GM21528 (cell line): ENCODE measurements around the gene LRRC7.
A peak's percentile ranks its signal among the peaks of the same experiment; 100 is the strongest.
"Not testable (repeated sequence)": the region's sequence is repeated elsewhere in the genome, so short reads cannot be mapped to it uniquely, and the experiment has no call there.

Experiments used
- ATAC-seq: cut with Tn5 transposase; IDR thresholded peaks from one replicate; pipeline ENCODE4 v1.9.1; 2021; ENCODE audit warnings: mild to moderate bottlenecking, moderate library complexity; ENCODE audit not compliant: unreplicated experiment, low FRiP score

LRRC7 gene

GRCh38 chr1:70024272-70024671 is 456.6 kb downstream of the LRRC7 start:
- no peak for ATAC-seq

- ATAC-seq, result no peak
Measured at GRCh38 chr1:70025052-70025451, 457.3 kb downstream of the LRRC7 start.

DNA sequence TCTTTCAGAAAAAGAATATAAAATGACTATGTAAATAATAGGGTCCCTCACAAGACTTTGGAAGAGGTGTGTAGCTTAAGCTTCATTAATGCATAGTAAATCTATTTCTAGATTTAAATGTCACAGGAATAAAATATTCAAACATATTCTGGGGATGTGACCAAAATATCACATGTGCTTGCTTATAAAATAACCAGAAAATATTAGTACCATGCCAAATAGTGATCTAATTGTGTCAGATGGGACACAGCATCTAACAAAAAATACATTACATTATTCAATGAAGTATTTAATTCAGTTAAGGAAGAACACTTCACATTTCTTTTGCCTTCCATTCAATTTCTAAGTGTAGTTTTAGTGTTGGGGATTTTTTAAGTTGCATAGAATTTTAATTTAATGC is 458.1 kb downstream of the LRRC7 start:
- no peak for ATAC-seq

GRCh38 chr1:70033266-70033873 is 465.6 kb downstream of the LRRC7 start:
- peak; percentile 61 for ATAC-seq

- ATAC-seq, result no peak
Measured at GRCh38 chr1:70033936-70034335, 466.2 kb downstream of the LRRC7 start.

DNA sequence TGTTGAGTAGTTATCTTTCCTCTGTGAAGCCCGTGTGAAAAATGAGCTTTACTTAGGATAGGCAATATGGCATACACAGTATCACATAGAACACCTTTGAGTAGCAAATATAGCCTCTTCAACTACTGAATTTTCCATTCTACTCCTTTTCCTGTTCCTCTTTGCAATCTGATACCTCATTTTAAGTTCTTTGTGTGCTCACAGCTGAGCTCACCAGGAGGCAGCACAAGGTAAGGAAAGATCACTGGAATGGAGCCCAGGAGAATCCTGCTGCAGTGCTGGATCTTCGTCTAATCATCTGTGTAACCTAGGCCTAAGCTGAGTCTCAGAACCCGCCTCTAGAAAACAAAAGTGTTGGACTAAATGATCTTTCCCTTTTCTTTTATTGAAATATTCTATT is 466.7 kb downstream of the LRRC7 start:
- no peak for ATAC-seq

DNA sequence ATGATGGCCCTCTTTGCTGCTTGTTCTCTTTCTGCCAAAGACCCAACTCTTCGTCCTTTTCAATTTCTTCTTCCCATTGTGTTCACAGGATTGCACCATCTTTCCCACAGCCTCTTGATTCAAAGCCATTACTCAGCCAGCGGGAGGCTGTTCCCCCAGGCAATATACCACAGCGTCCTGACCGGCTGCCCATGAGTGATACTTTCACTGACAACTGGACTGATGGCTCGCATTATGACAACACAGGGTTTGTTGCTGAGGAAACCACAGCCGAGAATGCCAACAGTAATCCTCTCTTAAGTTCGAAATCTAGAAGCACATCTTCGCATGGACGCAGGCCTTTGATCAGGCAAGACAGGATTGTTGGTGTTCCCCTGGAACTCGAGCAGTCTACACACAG is 470.3 kb downstream of the LRRC7 start:
- no peak for ATAC-seq

DNA sequence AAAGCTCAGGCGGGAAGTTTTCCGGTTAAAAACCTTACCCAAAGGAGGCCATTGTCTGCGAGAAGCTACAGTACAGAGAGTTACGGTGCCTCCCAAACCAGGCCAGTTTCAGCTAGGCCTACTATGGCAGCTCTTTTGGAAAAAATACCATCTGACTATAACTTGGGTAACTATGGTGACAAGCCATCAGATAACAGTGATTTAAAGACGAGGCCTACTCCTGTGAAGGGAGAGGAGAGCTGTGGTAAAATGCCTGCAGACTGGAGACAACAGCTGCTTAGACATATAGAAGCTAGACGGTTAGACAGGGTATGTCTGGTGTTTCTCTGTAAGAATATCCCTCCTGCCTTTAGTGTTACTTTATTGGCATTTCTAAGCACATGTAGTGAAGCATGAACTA is 471.8 kb downstream of the LRRC7 start:
- ATAC-seq, result no peak

DNA sequence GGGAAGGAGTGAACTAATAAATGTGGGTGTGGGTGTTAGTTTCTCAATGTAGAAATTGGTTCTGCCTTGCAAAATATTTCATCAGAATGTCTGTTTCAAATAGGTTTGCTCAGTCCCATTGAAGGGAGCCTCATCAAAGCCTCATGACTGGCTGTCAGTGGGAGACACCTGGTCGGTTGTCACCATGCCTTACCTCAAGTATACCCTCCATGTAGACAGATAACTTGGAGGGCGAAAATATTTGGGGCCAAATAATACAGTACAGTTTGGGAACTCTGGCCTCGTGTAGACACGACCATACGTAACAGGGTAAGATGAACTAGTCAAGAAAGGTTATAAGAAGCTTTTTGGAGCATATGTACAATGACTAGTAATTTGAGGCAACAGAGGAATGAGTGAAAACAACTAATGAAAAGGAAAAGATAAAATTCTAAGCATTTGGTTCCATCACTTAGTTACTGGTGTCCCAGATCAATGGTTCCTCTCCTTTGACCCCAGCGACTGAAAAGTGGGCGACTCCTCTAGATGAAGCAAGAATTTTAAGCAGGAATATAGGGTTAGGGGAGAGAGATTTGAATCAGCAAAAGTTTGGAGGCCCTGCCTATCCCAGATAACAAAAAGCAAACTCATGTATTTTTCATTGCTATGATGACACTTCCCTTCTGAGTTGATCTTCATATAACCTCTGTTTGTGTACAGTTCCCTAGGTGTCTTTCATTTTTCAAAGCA is 473.8 kb downstream of the LRRC7 start:
- ATAC-seq, result no peak

- ATAC-seq, result no peak
Measured at GRCh38 chr1:70042090-70042731, 474.5 kb downstream of the LRRC7 start.

GRCh38 chr1:70043804-70044203 is 476.1 kb downstream of the LRRC7 start:
- no peak for ATAC-seq

DNA sequence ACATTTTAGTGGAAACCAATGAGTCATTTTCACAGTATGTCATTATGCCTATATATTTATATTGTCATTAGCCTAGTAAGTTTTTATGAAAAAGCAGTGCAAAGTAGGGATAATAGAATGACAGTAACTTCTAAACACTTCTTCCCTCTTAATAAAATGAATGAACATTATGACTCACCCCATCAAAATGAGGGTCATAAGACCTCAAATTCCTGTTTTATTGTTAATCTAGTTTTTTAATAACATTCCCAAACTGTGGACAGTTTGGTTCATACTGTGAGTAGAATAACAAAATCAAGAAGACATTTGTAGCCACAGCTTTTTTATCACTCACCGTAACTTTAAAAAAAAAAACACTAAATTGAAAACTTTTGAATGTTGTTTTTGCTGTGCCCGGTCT is 477.1 kb downstream of the LRRC7 start:
- ATAC-seq, result no peak

- ATAC-seq, result not testable (repeated sequence)
Measured at GRCh38 chr1:70045581-70045980, 477.9 kb downstream of the LRRC7 start.

DNA sequence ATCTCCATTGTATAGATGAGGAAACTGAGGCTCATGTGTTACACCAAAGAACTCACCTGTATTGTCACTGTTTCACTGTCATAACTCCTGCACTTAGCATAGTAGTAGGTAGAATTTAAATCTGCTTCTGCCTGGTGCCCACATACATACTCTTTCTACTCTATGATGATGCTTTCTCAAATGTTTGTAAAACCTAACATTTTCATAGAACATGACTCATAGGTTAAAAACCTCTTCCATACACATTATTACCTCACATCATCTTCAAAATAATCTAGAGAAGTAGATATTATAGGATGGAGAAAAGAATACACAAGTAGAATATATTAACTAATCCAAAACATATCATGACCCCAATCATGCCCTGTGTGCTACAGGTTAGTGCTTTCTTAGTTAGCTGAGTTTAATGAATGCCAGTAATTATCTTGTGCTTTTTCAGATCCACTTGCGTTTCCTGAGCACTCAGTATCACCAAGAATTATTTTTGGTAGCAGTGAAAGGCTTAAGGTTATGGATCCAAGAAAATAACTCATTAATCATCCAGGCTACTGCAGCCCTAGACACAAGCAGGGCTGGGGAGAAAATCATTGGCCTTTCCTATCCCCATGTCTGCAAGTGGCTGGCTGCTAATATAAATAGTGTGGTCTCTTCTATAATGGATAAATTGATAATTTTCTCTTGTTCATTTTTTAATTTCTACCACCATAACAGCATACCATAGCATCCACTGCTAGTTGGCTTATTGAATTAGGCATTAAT is 480.8 kb downstream of the LRRC7 start:
- no peak for ATAC-seq

DNA sequence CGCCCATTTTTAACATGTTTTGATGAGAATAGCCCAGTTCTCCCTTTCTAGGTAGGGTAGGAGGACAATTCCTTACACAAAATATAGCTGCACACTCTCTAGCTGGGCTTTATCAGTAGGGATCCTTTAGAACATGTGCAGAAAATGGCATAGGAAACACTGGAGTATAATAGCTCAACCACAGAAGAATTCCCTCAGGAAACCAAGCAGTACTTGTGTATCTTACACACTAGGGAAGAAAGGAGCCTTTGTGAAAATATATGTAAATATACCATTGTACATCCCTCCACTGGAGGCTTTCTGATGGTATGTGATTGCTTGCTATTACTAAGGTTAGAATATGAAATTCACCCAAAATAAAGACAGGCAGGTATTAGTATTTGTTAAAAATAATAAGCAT is 484.2 kb downstream of the LRRC7 start:
- ATAC-seq, result no peak

DNA sequence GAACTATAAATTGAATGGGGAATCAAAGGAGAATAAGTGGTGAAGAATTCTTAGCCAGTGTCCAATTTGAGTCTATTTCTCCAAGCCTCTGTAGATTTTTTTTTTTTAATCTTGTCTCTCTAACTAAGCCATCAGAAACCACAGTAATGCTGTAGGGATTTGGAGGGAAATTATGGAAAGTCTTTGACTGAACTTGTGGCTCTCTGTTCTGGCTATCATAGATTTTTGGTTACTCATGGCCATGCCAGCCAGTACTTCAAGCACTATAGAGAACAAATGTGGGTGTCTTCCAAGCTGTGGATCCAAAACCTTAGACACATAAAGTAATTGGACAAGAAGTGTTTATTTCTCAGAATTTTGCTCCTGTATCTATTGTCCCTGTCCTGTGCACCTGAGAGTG is 489.8 kb downstream of the LRRC7 start:
- no peak for ATAC-seq

- no peak for ATAC-seq
Measured at GRCh38 chr1:70061231-70061630, 493.5 kb downstream of the LRRC7 start.

DNA sequence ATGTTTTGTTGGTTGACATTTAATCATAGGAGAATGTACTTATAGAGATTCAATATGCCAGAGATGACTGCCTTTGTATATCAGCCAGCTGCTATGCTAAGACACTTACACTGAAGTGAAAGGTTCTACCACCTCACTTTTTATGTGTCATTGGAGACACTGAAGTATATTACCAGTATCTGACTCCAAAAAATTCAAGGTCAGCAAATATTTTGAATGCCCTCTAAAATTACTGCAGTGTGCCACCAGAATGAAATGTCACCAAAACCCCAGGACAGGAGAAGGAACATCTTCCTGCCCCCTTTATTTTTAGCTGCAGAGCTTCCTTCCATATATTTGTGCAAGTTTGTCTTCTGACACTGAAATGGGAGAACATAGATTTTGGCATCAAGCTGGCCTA is 496.1 kb downstream of the LRRC7 start:
- no peak for ATAC-seq

DNA sequence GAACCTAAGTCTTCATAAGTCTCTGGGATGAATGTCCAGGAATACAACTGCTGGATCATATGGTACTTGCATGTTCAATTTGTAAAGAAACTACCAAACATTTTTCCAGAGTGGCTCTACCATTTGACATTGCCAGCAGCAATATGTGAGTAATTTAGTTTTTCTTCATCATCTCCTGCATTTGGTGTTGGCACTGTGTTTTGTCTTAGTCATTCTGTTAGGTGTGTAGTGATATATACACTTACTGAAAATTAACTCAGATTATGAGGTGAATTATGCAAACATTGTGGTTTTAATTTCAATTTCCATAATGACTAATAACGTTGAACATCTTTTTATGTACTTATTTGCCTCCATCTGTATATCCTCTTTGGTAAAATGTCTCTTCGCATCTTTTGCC is 499.0 kb downstream of the LRRC7 start:
- ATAC-seq, result no peak

GRCh38 chr1:70071601-70072000 is 503.9 kb downstream of the LRRC7 start:
- ATAC-seq, result no peak

DNA sequence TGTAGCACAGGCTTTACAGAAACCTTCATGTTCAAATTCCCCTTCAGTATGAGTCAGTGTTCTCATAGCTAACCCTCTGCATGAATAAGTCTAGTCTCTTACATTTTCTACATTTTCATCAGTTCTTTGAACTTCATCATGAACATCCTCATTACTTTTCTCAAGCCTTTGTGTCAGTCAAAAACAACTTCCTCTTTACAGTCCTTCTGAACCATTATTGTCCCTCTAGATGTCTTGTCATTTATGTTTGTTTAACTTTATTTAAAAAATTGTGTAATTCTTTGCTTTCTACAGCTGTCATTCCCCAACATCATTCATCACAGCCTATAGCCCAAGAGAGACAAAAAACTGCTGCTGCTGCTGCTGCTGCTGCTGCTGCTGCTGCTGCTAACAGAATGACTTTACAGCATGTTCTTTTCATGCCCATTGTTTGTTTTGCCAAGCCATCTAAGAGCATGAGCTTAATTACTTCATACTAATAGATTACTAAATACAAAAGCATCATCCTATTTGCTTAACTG is 504.6 kb downstream of the LRRC7 start:
- ATAC-seq, result no peak
